Loucy (cell line): Measurements from ENCODE around the gene SORCS2.

Experiments
- H2AFZ ChIP-seq: fragments of 200-600 bp; sonication (generic); 2 replicates; pipeline ENCODE4 v1.6.0; 2016; ENCODE audit warnings: antibody characterized with exemption, mild to moderate bottlenecking, low read length, moderate library complexity
- H3F3A ChIP-seq: fragments of 200-600 bp; 2 replicates; pipeline ENCODE4 v1.6.0; 2016; ENCODE audit warnings: antibody characterized with exemption, low read depth, mild to moderate bottlenecking
- H3K27me3 ChIP-seq: fragments of 200-600 bp; sonication (generic); 2 replicates; pipeline ENCODE4 v1.6.1; 2014; ENCODE audit warnings: low read length, mild to moderate bottlenecking; ENCODE audit not compliant: insufficient read depth, poor library complexity, severe bottlenecking
- H3K36me3 ChIP-seq: fragments of 200-600 bp; sonication (generic); 2 replicates; pipeline ENCODE4 v1.6.1; 2016; ENCODE audit warnings: low read length; ENCODE audit not compliant: insufficient read depth
- H3K4me1 ChIP-seq: fragments of 200-600 bp; sonication (generic); 2 replicates; pipeline ENCODE4 v1.5.1; 2014; ENCODE audit warnings: low read length, mild to moderate bottlenecking; ENCODE audit not compliant: insufficient read depth, poor library complexity, severe bottlenecking
- H3K4me2 ChIP-seq: fragments of 200-600 bp; sonication (generic); 2 replicates; pipeline ENCODE4 v1.6.0; 2014; ENCODE audit warnings: antibody characterized with exemption, low read length, low read depth, mild to moderate bottlenecking; ENCODE audit not compliant: poor library complexity, severe bottlenecking
- H3K4me3 ChIP-seq: fragments of 200-600 bp; sonication (generic); 2 replicates; pipeline ENCODE4 v1.5.1; 2014; ENCODE audit warnings: low read length, mild to moderate bottlenecking, mixed read lengths; ENCODE audit not compliant: poor library complexity, severe bottlenecking
- H3K79me2 ChIP-seq: fragments of 200-600 bp; sonication (generic); 2 replicates; pipeline ENCODE4 v1.6.1; 2014; ENCODE audit warnings: low read length; ENCODE audit not compliant: insufficient read depth
- H3K9ac ChIP-seq: fragments of 200-600 bp; sonication (generic); 2 replicates; pipeline ENCODE4 v1.6.0; 2014; ENCODE audit warnings: mild to moderate bottlenecking, low read depth, low read length, moderate library complexity; ENCODE audit not compliant: poor library complexity, severe bottlenecking
- H3K9me2 ChIP-seq: fragments of 200-600 bp; sonication (generic); replicated peaks from 2 replicates; pipeline ENCODE4 v1.6.1; 2016; ENCODE audit warnings: low read depth, low read length, mixed read lengths
- H3K9me3 ChIP-seq: fragments of 200-600 bp; sonication (generic); 2 replicates; pipeline ENCODE4 v1.6.1; 2014; ENCODE audit warnings: mild to moderate bottlenecking, antibody characterized with exemption, low read length, low read depth; ENCODE audit not compliant: insufficient read depth
- H4K20me1 ChIP-seq: fragments of 200-600 bp; sonication (generic); 2 replicates; pipeline ENCODE4 v1.6.0; 2014; ENCODE audit warnings: antibody characterized with exemption, low read length, mild to moderate bottlenecking; ENCODE audit not compliant: insufficient read depth, poor library complexity, severe bottlenecking
- CTCF ChIP-seq: fragments of 200-600 bp; sonication (generic); conservative IDR thresholded peaks from 2 replicates; pipeline ENCODE4 v1.5.1; 2014; ENCODE audit warnings: mild to moderate bottlenecking, antibody characterized with exemption, low read length
- EZH2phosphoT487 ChIP-seq: fragments of 200-600 bp; IDR thresholded peaks from 2 replicates; pipeline ENCODE4 v1.6.1; 2018; ENCODE audit warnings: antibody characterized with exemption, mild to moderate bottlenecking, moderate library complexity, borderline replicate concordance

Gene SORCS2

GRCh38 chr4:7238300-7238960, 46.1 kb downstream of the SORCS2 start:
- no peaks in the 10 kb centered on the region for H3K36me3 ChIP-seq
- H4K20me1 ChIP-seq, result no peaks in the 10 kb centered on the region
- no peaks in the 10 kb centered on the region; the same call in 1 of the 2 replicates for H3K9me3 ChIP-seq
- no peak overlapping the region for H2AFZ ChIP-seq
- H3F3A ChIP-seq, result no peaks in the 10 kb centered on the region
- H3K4me2 ChIP-seq, result no peak overlapping the region
- no peaks in the 10 kb centered on the region for H3K27me3 ChIP-seq
- H3K79me2 ChIP-seq, result no peaks in the 10 kb centered on the region
- no peak overlapping the region for H3K4me3 ChIP-seq
- TF ChIP-seq CTCF (no peak), EZH2phosphoT487 (no peak)
- no peaks in the 10 kb centered on the region for H3K4me1 ChIP-seq
- H3K9ac ChIP-seq, result no peak overlapping the region
- no peaks in the 10 kb centered on the region for H3K9me2 ChIP-seq

DNA sequence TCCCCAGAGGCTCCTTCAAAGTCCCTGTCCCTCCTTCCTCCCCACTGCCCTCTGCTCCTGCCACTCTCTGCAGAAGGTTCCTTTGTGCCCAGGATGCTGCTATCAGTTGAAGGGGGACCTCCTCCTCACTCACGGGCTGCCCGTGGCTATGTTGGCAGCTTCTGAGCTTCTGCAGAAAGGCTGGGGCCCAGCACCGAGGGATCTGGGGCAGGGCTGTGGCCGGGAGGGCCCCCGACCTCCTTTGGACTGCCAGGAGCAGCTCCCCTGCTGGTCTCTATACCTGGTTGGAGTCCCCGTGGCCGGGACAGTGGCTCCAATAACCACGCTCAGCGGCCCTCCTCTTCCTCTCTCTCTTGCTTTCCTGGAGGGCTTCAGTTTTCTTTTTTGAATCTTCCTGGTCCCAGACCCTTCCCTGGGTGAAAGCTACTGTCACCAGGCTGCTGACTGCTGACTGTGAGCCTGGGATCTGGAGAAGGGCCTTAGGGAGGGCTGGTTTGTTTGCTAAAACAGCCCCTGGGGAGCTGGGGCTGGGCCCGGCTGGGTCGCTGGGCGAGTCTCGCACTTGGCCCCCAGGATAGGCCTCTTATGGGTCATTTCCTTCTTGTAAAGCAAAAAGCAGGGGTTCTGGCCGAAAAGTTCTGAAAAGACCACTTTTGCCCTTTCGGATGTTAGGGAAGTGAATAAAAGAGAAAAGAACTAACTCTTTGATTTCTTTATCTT, 46.9 kb downstream of the SORCS2 start:
- no peaks in the 10 kb centered on the region for H3K36me3 ChIP-seq
- no peak overlapping the region for H3K9ac ChIP-seq
- no peak overlapping the region for H2AFZ ChIP-seq
- H3K9me2 ChIP-seq, result no peaks in the 10 kb centered on the region
- H4K20me1 ChIP-seq, result no peaks in the 10 kb centered on the region
- no peaks in the 10 kb centered on the region for H3F3A ChIP-seq
- no peak for TF ChIP-seq CTCF
- TF ChIP-seq EZH2phosphoT487, result no peak
- no peaks in the 10 kb centered on the region for H3K79me2 ChIP-seq
- no peak overlapping the region for H3K4me3 ChIP-seq
- H3K9me3 ChIP-seq, result peaks cover 5% of the 10 kb centered on the region; the same call in 1 of the 2 replicates
- H3K4me2 ChIP-seq, result no peak overlapping the region
- no peaks in the 10 kb centered on the region for H3K27me3 ChIP-seq
- no peaks in the 10 kb centered on the region for H3K4me1 ChIP-seq

- Histone ChIP-seq H4K20me1 (no peaks in the 10 kb centered on the region), H3K4me1 (no peaks in the 10 kb centered on the region), H3K36me3 (no peaks in the 10 kb centered on the region), H3K4me3 (no peak overlapping the region), H3K4me2 (no peak overlapping the region), H3K79me2 (no peaks in the 10 kb centered on the region), H3K9me3 (peaks cover 5% of the 10 kb centered on the region; the same call in 1 of the 2 replicates), H3K9ac (no peak overlapping the region), H3F3A (no peaks in the 10 kb centered on the region), H3K27me3 (no peaks in the 10 kb centered on the region), H3K9me2 (no peaks in the 10 kb centered on the region), H2AFZ (no peak overlapping the region)
- TF ChIP-seq CTCF, result no peak
- no peak for TF ChIP-seq EZH2phosphoT487
Measured at GRCh38 chr4:7239844-7240243, 47.5 kb downstream of the SORCS2 start.
